Trophoblast cell (in vitro differentiated cells and primary cell): Measurements from ENCODE around the gene EVI5.

Source experiments
- DNase-seq, 2 donors: peaks; one replicate each; pipeline ENCODE4 v3.0.0-alpha.2; 2016
- H2AFZ ChIP-seq: 2 replicates; pipeline ENCODE4 v1.6.1; 2013; ENCODE audit warnings: low read length, moderate library complexity, mild to moderate bottlenecking; ENCODE audit not compliant: insufficient read depth, poor library complexity
- H2AK5ac ChIP-seq: 2 replicates; pipeline ENCODE4 v1.6.1; 2013; ENCODE audit warnings: mild to moderate bottlenecking, low read length
- H2BK120ac ChIP-seq: 2 replicates; pipeline ENCODE4 v1.6.1; 2013; ENCODE audit warnings: low read length, mild to moderate bottlenecking, moderate library complexity; ENCODE audit not compliant: insufficient read depth, poor library complexity
- H2BK12ac ChIP-seq: 2 replicates; pipeline ENCODE4 v1.6.1; 2013; ENCODE audit warnings: mild to moderate bottlenecking, low read length, moderate library complexity
- H2BK5ac ChIP-seq: 2 replicates; pipeline ENCODE4 v1.6.1; 2013; ENCODE audit warnings: low read length, low read depth, moderate library complexity, mild to moderate bottlenecking; ENCODE audit not compliant: poor library complexity
- H3K14ac ChIP-seq: 2 replicates; pipeline ENCODE4 v1.6.1; 2013; ENCODE audit warnings: mild to moderate bottlenecking, low read length
- H3K18ac ChIP-seq: 2 replicates; pipeline ENCODE4 v1.6.1; 2013; ENCODE audit warnings: mild to moderate bottlenecking, low read length
- H3K23ac ChIP-seq: 2 replicates; pipeline ENCODE4 v1.6.1; 2013; ENCODE audit warnings: low read length
- H3K27ac ChIP-seq: 2 replicates; pipeline ENCODE4 v1.5.1; 2013; ENCODE audit warnings: low read depth, mild to moderate bottlenecking, inconsistent platforms, low read length, moderate library complexity
- H3K27me3 ChIP-seq: 2 replicates; pipeline ENCODE4 v1.6.1; 2013; ENCODE audit warnings: inconsistent platforms, mild to moderate bottlenecking, low read length, moderate library complexity; ENCODE audit not compliant: insufficient read depth
- H3K36me3 ChIP-seq, 2 experiments: 1 replicate in 1 of 2; 2 replicates in 1 of 2; pipeline ENCODE4 v1.6.1; 2013; ENCODE audit warnings: low read length in 2 of 2, mild to moderate bottlenecking in 2 of 2, moderate library complexity in 1 of 2; ENCODE audit not compliant: insufficient read depth in 2 of 2, control insufficient read depth in 1 of 2
- H3K4ac ChIP-seq: 2 replicates; pipeline ENCODE4 v1.6.1; 2013; ENCODE audit warnings: low read depth, mild to moderate bottlenecking, low read length, moderate library complexity
- H3K4me1 ChIP-seq, 2 experiments: 1 replicate in 1 of 2; 2 replicates in 1 of 2; pipeline ENCODE4 v1.6.1; 2013; ENCODE audit warnings: low read length in 2 of 2, mild to moderate bottlenecking in 2 of 2, moderate library complexity in 1 of 2; ENCODE audit not compliant: insufficient read depth in 2 of 2, control insufficient read depth in 1 of 2
- H3K4me2 ChIP-seq: 2 replicates; pipeline ENCODE4 v1.6.1; 2013; ENCODE audit warnings: inconsistent platforms, mild to moderate bottlenecking, low read length, moderate library complexity
- H3K4me3 ChIP-seq: 2 replicates; pipeline ENCODE4 v1.5.1; 2013; ENCODE audit warnings: mild to moderate bottlenecking, low read depth, low read length, inconsistent platforms
- H3K79me1 ChIP-seq: one replicate; pipeline ENCODE4 v1.6.1; 2013; ENCODE audit warnings: low read length
- H3K79me2 ChIP-seq: 2 replicates; pipeline ENCODE4 v1.6.1; 2013; ENCODE audit warnings: low read length, mild to moderate bottlenecking; ENCODE audit not compliant: control insufficient read depth, insufficient read depth, poor library complexity
- H3K9ac ChIP-seq: 2 replicates; pipeline ENCODE4 v1.6.1; 2013; ENCODE audit warnings: mild to moderate bottlenecking, low read length
- H3K9me3 ChIP-seq: 2 replicates; pipeline ENCODE4 v1.6.1; 2013; ENCODE audit warnings: low read depth, mild to moderate bottlenecking, control low read depth, inconsistent platforms, low read length; ENCODE audit not compliant: insufficient read depth
- H4K12ac ChIP-seq: 2 replicates; pipeline ENCODE4 v1.6.1; 2013; ENCODE audit warnings: low read depth, mild to moderate bottlenecking, low read length, moderate library complexity
- H4K8ac ChIP-seq: 2 replicates; pipeline ENCODE4 v1.6.1; 2013; ENCODE audit warnings: low read depth, mild to moderate bottlenecking, low read length, moderate library complexity
- H4K91ac ChIP-seq: one replicate; pipeline ENCODE4 v1.6.1; 2013; ENCODE audit warnings: low read depth, mild to moderate bottlenecking, low read length, moderate library complexity
- WGBS: extraction: QIAGEN DNeasy Blood & Tissue Kit; methylation state at CpG from one replicate; pipeline ENCODE4 v1.1.7; 2013; ENCODE audit warnings: missing lambda C conversion rate; ENCODE audit not compliant: insufficient read length, insufficient coverage; ENCODE audit errors: extremely low coverage; 5-methylcytosine and 5-hydroxymethylcytosine counted together

Gene EVI5

DNA sequence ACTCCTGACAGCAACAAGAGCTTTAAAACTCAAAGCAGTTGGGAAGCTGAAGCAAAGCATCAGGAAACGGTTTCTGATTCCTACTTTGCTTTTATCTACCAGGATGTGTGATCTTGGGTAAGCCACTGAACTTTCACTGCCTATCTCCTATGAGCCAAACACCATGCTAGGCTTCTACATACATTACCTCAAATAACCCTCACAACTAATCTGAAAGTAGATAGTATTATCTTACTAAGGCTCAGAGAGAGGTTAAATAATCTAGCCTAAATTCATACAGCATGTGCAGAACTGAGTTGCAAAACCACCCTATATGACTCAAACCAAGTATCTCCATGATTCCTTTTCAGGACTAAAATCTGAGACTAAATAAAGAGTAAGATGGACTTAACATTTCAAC, 83.8 kb downstream of the EVI5 start:
- Histone ChIP-seq H3K27me3 (no peaks in the 10 kb centered on the region), H2BK120ac (no peak overlapping the region), H3K14ac (no peak overlapping the region), H3K79me1 (no peaks in the 10 kb centered on the region), H2BK12ac (no peak overlapping the region), H3K27ac (no peak overlapping the region), H3K9ac (no peak overlapping the region), H3K36me3 (no peaks in the 10 kb centered on the region), H2AFZ (no peak overlapping the region), H4K8ac (no peak overlapping the region), H3K4ac (no peak overlapping the region), H3K9me3 (no peaks in the 10 kb centered on the region), H2BK5ac (no peak overlapping the region), H3K79me2 (no peaks in the 10 kb centered on the region), H3K4me1 (no peaks in the 10 kb centered on the region), H3K4me2 (no peak overlapping the region), H3K18ac (no peak overlapping the region), H4K91ac (no peak overlapping the region), H3K4me3 (no peak overlapping the region), H3K23ac (no peak overlapping the region), H2AK5ac (no peak overlapping the region), H4K12ac (no peak overlapping the region)
- no peak for DNase-seq
- whole genome bisulfite sequencing: no CpG with 5 or more reads among the region's 1 CpG

- Histone ChIP-seq H3K9ac (no peak overlapping the region), H4K91ac (no peak overlapping the region), H3K4me1 (no peaks in the 10 kb centered on the region), H3K9me3 (no peaks in the 10 kb centered on the region), H2AFZ (no peak overlapping the region), H2BK5ac (no peak overlapping the region), H3K27ac (no peak overlapping the region), H3K14ac (no peak overlapping the region), H3K4me3 (no peak overlapping the region), H2BK12ac (no peak overlapping the region), H3K4ac (no peak overlapping the region), H3K4me2 (no peak overlapping the region), H3K79me2 (no peaks in the 10 kb centered on the region), H3K36me3 (peaks cover under 1 to 1% of the 10 kb centered on the region in 2 experiments), H3K79me1 (no peaks in the 10 kb centered on the region), H3K27me3 (no peaks in the 10 kb centered on the region), H2AK5ac (no peak overlapping the region), H2BK120ac (no peak overlapping the region), H4K12ac (no peak overlapping the region), H3K23ac (no peak overlapping the region), H4K8ac (no peak overlapping the region), H3K18ac (no peak overlapping the region)
- no CpG with 5 or more reads among the region's 3 CpGs for WGBS
- DNase-seq: no peak
Observed at GRCh38 chr1:92698932-92699331, 86.0 kb downstream of the EVI5 start.

- no peak overlapping the region for H2BK120ac ChIP-seq
- no peak overlapping the region for H2AFZ ChIP-seq
- no peaks in the 10 kb centered on the region for H3K79me2 ChIP-seq
- no peaks in the 10 kb centered on the region for H3K4me1 ChIP-seq
- H3K18ac ChIP-seq: no peak overlapping the region
- no peaks in the 10 kb centered on the region for H3K79me1 ChIP-seq
- no peak overlapping the region for H2AK5ac ChIP-seq
- H3K4me2 ChIP-seq: no peak overlapping the region
- H3K14ac ChIP-seq: no peak overlapping the region
- peaks cover 3 to 6% of the 10 kb centered on the region in 2 experiments for H3K36me3 ChIP-seq
- H4K12ac ChIP-seq: no peak overlapping the region
- H3K23ac ChIP-seq: no peak overlapping the region
- H3K9ac ChIP-seq: no peak overlapping the region
- H3K4me3 ChIP-seq: no peak overlapping the region
- H2BK5ac ChIP-seq: no peak overlapping the region
- H4K91ac ChIP-seq: no peak overlapping the region
- H3K9me3 ChIP-seq: no peaks in the 10 kb centered on the region
- H3K4ac ChIP-seq: no peak overlapping the region
- no peaks in the 10 kb centered on the region for H3K27me3 ChIP-seq
- no peak overlapping the region for H2BK12ac ChIP-seq
- no peak overlapping the region for H4K8ac ChIP-seq
- no peak for DNase-seq
- H3K27ac ChIP-seq: no peak overlapping the region
Observed at GRCh38 chr1:92695104-92695503, 89.8 kb downstream of the EVI5 start.

DNA sequence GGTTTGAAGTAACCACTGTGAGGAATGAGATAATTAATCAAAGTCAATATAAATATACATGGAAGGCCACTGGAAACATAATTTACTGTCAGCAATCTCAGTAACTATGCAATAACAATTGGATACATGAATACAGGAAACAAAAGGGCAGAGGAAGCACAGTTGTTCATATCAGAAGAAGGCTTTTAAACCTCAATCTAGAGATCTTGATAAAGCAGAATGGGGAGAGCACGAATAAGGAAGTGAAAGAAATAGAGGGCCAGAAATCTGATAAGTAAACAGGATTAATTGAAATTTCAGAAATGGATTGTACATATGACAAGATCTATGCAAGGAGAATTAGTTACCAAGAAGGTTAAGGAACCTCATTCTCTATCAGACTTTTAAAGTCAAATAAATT, 93.0 kb downstream of the EVI5 start:
- no peak overlapping the region for H3K4me3 ChIP-seq
- H4K91ac ChIP-seq: no peak overlapping the region
- peaks cover 6 to 8% of the 10 kb centered on the region in 2 experiments for H3K36me3 ChIP-seq
- no peak for DNase-seq
- no peak overlapping the region for H3K4ac ChIP-seq
- no peak overlapping the region for H3K9ac ChIP-seq
- H3K27ac ChIP-seq: no peak overlapping the region
- H4K8ac ChIP-seq: no peak overlapping the region
- H3K79me1 ChIP-seq: no peaks in the 10 kb centered on the region
- no peak overlapping the region for H3K4me2 ChIP-seq
- no peak overlapping the region for H2BK5ac ChIP-seq
- H2BK12ac ChIP-seq: no peak overlapping the region
- no peak overlapping the region for H3K18ac ChIP-seq
- no peak overlapping the region for H2AK5ac ChIP-seq
- no peaks in the 10 kb centered on the region for H3K4me1 ChIP-seq
- no peak overlapping the region for H4K12ac ChIP-seq
- no peaks in the 10 kb centered on the region for H3K27me3 ChIP-seq
- no CpG with 5 or more reads among the region's 1 CpG for whole genome bisulfite sequencing
- no peak overlapping the region for H3K23ac ChIP-seq
- H2BK120ac ChIP-seq: no peak overlapping the region
- no peak overlapping the region for H3K14ac ChIP-seq
- no peaks in the 10 kb centered on the region for H3K79me2 ChIP-seq
- no peak overlapping the region for H2AFZ ChIP-seq
- H3K9me3 ChIP-seq: no peaks in the 10 kb centered on the region
